Mesendoderm (in vitro differentiated cells): Measurements from ENCODE around the gene COL28A1.

Experiments used
- DNase-seq: peaks from one replicate; pipeline ENCODE4 v3.0.0; 2013
- H2AK5ac ChIP-seq: 2 replicates; pipeline ENCODE4 v1.6.1; 2013; ENCODE audit warnings: low read length, inconsistent platforms
- H2BK120ac ChIP-seq: 2 replicates; pipeline ENCODE4 v1.6.1; 2013; ENCODE audit warnings: low read depth, mild to moderate bottlenecking, low read length, moderate library complexity, mixed read lengths
- H2BK15ac ChIP-seq: replicated peaks from 2 replicates; pipeline ENCODE4 v1.6.1; 2013; ENCODE audit warnings: low read depth, mild to moderate bottlenecking, moderate library complexity
- H2BK5ac ChIP-seq: 2 replicates; pipeline ENCODE4 v1.6.1; 2013; ENCODE audit warnings: low read length, inconsistent platforms
- H3K18ac ChIP-seq: 2 replicates; pipeline ENCODE4 v1.6.1; 2013; ENCODE audit warnings: mild to moderate bottlenecking, low read length, mixed read lengths
- H3K23ac ChIP-seq: one replicate; pipeline ENCODE4 v1.6.1; 2013; ENCODE audit warnings: low read length
- H3K27ac ChIP-seq: 2 replicates; pipeline ENCODE4 v1.5.1; 2013; ENCODE audit warnings: low read depth, mild to moderate bottlenecking, inconsistent platforms, low read length, moderate library complexity
- H3K27me3 ChIP-seq: 2 replicates; pipeline ENCODE4 v1.6.1; 2013; ENCODE audit warnings: low read length, control low read depth, mild to moderate bottlenecking, inconsistent platforms; ENCODE audit not compliant: insufficient read depth, poor library complexity
- H3K36me3 ChIP-seq: 2 replicates; pipeline ENCODE4 v1.6.1; 2013; ENCODE audit warnings: low read length, inconsistent platforms; ENCODE audit not compliant: control insufficient read depth, insufficient read depth
- H3K4ac ChIP-seq: one replicate; pipeline ENCODE4 v1.6.1; 2013; ENCODE audit warnings: low read depth, mild to moderate bottlenecking, low read length, moderate library complexity
- H3K4me1 ChIP-seq: 2 replicates; pipeline ENCODE4 v1.6.1; 2013; ENCODE audit warnings: low read depth, low read length, inconsistent platforms; ENCODE audit not compliant: control insufficient read depth
- H3K4me2 ChIP-seq: 2 replicates; pipeline ENCODE4 v1.6.1; 2013; ENCODE audit warnings: low read length
- H3K4me3 ChIP-seq: 2 replicates; pipeline ENCODE4 v1.5.1; 2013; ENCODE audit warnings: mild to moderate bottlenecking, low read length
- H3K56ac ChIP-seq: one replicate; pipeline ENCODE4 v1.6.1; 2013; ENCODE audit warnings: low read length
- H3K79me1 ChIP-seq: 2 replicates; pipeline ENCODE4 v1.6.1; 2013; ENCODE audit warnings: low read length, inconsistent platforms
- H3K79me2 ChIP-seq: 2 replicates; pipeline ENCODE4 v1.6.1; 2013; ENCODE audit warnings: mild to moderate bottlenecking, low read length; ENCODE audit not compliant: control insufficient read depth, insufficient read depth
- H3K9ac ChIP-seq: 2 replicates; pipeline ENCODE4 v1.6.1; 2013; ENCODE audit warnings: low read length, inconsistent platforms
- H4K5ac ChIP-seq: one replicate; pipeline ENCODE4 v1.6.1; 2013; ENCODE audit warnings: low read length
- H4K8ac ChIP-seq: one replicate; pipeline ENCODE4 v1.6.1; 2013; ENCODE audit warnings: low read depth, mild to moderate bottlenecking, control low read depth, low read length, moderate library complexity
- WGBS: extraction: QIAGEN DNeasy Blood & Tissue Kit; methylation state at CpG from one replicate; pipeline ENCODE4 v1.1.7; 2013; ENCODE audit warnings: low lambda C conversion rate, missing lambda C conversion rate; ENCODE audit not compliant: insufficient coverage; ENCODE audit errors: extremely low coverage; 5-methylcytosine and 5-hydroxymethylcytosine counted together

The COL28A1 gene

DNA sequence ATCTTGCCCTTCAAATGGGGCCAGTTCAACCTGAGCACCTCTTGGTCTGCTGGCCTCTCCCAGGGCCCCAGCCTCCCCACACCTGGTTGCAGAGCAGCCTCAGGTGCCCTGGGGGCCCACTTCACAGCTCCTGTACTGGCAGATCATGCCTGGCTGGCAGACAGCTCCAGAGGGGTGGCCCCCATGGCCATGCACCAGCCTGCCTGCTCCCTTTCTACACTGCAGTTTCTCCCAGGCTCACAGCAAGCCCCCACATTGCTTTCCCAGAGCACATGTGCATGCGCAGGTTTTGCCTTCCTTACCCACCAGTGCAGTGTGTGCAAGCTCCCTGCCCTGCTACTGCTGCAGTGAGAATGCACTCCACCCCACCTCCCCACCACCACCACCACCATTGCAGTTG, 21.2 kb upstream of the COL28A1 start:
- Histone ChIP-seq H3K79me2 (no peaks in the 10 kb centered on the region), H3K36me3 (no peaks in the 10 kb centered on the region), H2BK15ac (no peak overlapping the region), H3K4me3 (no peak overlapping the region), H2BK120ac (no peak overlapping the region), H3K9ac (no peak overlapping the region), H2BK5ac (no peak overlapping the region), H3K4me1 (no peaks in the 10 kb centered on the region), H3K4ac (no peak overlapping the region), H3K79me1 (no peaks in the 10 kb centered on the region), H3K27me3 (no peaks in the 10 kb centered on the region), H4K5ac (no peak overlapping the region), H3K4me2 (no peak overlapping the region), H3K23ac (no peak overlapping the region), H4K8ac (no peak overlapping the region), H3K18ac (no peak overlapping the region), H3K56ac (no peak overlapping the region), H3K27ac (no peak overlapping the region), H2AK5ac (no peak overlapping the region)
- WGBS: no CpG with 5 or more reads among the region's 1 CpG
- DNase-seq: no peak

DNA sequence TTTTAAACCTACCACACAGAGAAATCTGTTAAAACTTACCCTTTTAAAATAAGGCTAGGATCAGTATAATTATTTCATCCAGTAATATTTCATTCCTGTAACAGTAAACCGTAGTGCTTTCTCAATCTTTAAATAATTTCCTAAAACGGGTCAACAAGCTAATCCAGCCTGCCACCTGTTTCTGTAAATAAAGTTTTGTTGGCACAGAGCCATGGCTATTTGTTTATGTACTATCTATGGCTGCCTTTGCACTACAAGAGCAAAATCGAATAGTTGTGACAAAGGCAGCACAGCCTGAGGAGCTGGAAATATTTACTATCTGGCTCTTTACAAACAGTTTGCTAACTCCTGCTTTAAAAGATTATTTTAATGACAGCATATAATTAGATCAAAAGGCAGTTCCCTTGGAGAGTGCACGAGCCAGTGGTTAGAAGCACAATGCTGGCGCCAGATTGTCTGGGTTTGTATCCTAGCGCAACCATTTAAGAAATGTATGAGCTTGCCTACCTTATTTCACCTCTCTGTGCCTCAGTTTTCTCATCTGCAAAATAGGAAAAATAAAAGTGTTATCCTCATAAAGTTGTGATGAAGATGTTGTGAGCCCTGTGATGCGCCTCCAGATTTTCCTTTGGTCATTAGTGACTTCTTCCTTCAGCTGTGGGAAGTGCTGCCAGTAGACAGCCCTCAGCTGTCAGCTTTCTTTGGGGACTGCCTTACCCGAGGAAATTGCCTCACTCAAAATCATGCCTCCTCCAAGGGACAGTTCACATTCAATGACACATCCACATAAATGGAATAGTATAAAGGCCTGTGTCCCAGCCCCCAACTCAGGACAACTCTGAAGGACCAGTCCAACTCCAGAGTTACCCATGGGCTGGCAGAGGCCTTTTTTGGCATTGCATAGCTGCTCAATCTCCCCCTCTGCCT, 19.2 kb upstream of the COL28A1 start:
- H3K27ac ChIP-seq: no peak overlapping the region
- H3K4me1 ChIP-seq: no peaks in the 10 kb centered on the region
- no peaks in the 10 kb centered on the region for H3K36me3 ChIP-seq
- no peak overlapping the region for H2BK120ac ChIP-seq
- no peak overlapping the region for H3K56ac ChIP-seq
- no CpG with 5 or more reads among the region's 8 CpGs for WGBS
- H4K5ac ChIP-seq: no peak overlapping the region
- H3K79me2 ChIP-seq: no peaks in the 10 kb centered on the region
- H3K9ac ChIP-seq: no peak overlapping the region
- H3K18ac ChIP-seq: no peak overlapping the region
- no peaks in the 10 kb centered on the region for H3K79me1 ChIP-seq
- H3K4me3 ChIP-seq: no peak overlapping the region
- no peak overlapping the region for H2AK5ac ChIP-seq
- no peak overlapping the region for H3K23ac ChIP-seq
- H4K8ac ChIP-seq: no peak overlapping the region
- H2BK5ac ChIP-seq: no peak overlapping the region
- DNase-seq: no peak
- no peaks in the 10 kb centered on the region for H3K27me3 ChIP-seq
- no peak overlapping the region for H2BK15ac ChIP-seq
- H3K4me2 ChIP-seq: no peak overlapping the region
- no peak overlapping the region for H3K4ac ChIP-seq

DNA sequence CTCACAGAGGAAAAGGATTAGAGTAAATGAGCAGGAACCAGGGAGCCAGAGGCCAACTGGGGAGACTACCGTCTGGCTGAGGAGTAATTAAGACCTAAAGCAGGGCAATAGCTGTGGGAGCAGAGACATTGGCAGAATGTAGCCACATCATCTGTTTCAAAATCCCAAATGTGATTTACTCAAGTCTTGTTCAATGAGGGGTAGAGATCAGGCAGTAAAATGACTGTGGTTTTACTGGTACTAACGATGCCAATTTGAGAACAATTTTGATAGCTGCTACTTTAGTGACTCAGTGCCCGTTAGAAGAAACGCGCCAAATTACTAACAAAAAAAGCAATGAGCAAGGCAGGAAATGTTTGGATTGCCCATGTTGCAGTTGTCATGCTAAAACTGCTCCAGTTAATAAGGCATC, 18.4 kb upstream of the COL28A1 start:
- no peaks in the 10 kb centered on the region for H3K36me3 ChIP-seq
- no peak for DNase-seq
- H2BK15ac ChIP-seq: no peak overlapping the region
- H3K79me2 ChIP-seq: no peaks in the 10 kb centered on the region
- no peak overlapping the region for H3K27ac ChIP-seq
- no peaks in the 10 kb centered on the region for H3K27me3 ChIP-seq
- no peak overlapping the region for H3K4me2 ChIP-seq
- H2BK120ac ChIP-seq: no peak overlapping the region
- no peak overlapping the region for H3K4me3 ChIP-seq
- H2BK5ac ChIP-seq: no peak overlapping the region
- H3K56ac ChIP-seq: no peak overlapping the region
- H3K4ac ChIP-seq: no peak overlapping the region
- no peak overlapping the region for H2AK5ac ChIP-seq
- no peak overlapping the region for H4K8ac ChIP-seq
- no peaks in the 10 kb centered on the region for H3K79me1 ChIP-seq
- no peak overlapping the region for H3K18ac ChIP-seq
- H4K5ac ChIP-seq: no peak overlapping the region
- no peaks in the 10 kb centered on the region for H3K4me1 ChIP-seq
- no CpG with 5 or more reads among the region's 5 CpGs for WGBS
- no peak overlapping the region for H3K9ac ChIP-seq
- H3K23ac ChIP-seq: no peak overlapping the region

DNA sequence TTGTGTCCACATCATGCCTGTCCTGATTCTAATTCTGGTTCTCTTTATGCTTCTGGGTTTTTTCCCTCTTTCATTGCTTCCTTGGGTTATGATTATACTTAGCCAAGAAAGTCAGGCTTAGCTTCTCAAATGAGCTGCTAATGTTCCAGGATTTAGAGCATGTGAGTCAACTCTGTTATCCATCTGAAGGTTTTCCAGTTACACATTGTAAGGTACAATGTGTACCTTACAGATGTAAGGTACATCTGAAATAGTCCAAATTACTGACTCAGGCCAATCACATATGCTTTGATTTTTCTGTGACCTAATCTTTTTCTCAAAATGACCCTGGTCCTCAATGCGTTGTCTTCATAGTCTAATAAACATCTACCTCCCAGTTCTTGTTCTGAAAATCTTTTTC, 17.7 kb upstream of the COL28A1 start:
- H4K8ac ChIP-seq: no peak overlapping the region
- WGBS: no CpG with 5 or more reads among the region's 1 CpG
- H2BK5ac ChIP-seq: no peak overlapping the region
- no peak overlapping the region for H3K9ac ChIP-seq
- no peak overlapping the region for H3K4me3 ChIP-seq
- H3K4me2 ChIP-seq: no peak overlapping the region
- H3K56ac ChIP-seq: no peak overlapping the region
- no peak overlapping the region for H3K4ac ChIP-seq
- no peaks in the 10 kb centered on the region for H3K79me2 ChIP-seq
- no peaks in the 10 kb centered on the region for H3K79me1 ChIP-seq
- no peak overlapping the region for H3K23ac ChIP-seq
- no peak overlapping the region for H3K18ac ChIP-seq
- no peak overlapping the region for H4K5ac ChIP-seq
- no peak for DNase-seq
- H2BK120ac ChIP-seq: no peak overlapping the region
- no peaks in the 10 kb centered on the region for H3K36me3 ChIP-seq
- no peaks in the 10 kb centered on the region for H3K4me1 ChIP-seq
- H3K27ac ChIP-seq: no peak overlapping the region
- H3K27me3 ChIP-seq: no peaks in the 10 kb centered on the region
- H2BK15ac ChIP-seq: no peak overlapping the region
- H2AK5ac ChIP-seq: no peak overlapping the region

DNA sequence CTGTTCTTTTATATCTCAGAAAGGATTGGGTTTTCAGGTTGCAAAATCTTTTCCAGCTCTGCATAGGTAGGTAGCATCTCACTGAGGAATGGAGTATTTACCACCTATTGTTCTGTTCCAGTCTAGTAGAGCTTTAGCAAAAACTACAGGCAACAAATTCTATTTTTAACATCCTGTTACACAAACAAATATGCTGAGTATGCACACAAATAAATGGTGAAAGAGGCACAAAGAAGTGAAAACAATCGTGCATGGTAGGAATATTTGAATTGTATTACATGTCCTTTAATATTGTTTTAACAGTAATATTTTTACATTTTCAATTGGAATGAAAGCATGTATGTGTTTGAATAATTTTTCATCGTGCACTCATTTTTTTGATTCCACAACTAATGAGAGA, 16.5 kb upstream of the COL28A1 start:
- Histone ChIP-seq H3K56ac (no peak overlapping the region), H3K36me3 (no peaks in the 10 kb centered on the region), H3K4me1 (no peaks in the 10 kb centered on the region), H2BK120ac (no peak overlapping the region), H3K9ac (no peak overlapping the region), H3K23ac (no peak overlapping the region), H3K79me2 (no peaks in the 10 kb centered on the region), H2BK5ac (no peak overlapping the region), H3K4ac (no peak overlapping the region), H3K4me2 (no peak overlapping the region), H3K79me1 (no peaks in the 10 kb centered on the region), H3K18ac (no peak overlapping the region), H4K8ac (no peak overlapping the region), H3K27me3 (no peaks in the 10 kb centered on the region), H3K27ac (no peak overlapping the region), H3K4me3 (no peak overlapping the region), H4K5ac (no peak overlapping the region), H2BK15ac (no peak overlapping the region), H2AK5ac (no peak overlapping the region)
- WGBS: no CpG with 5 or more reads among the region's 2 CpGs
- no peak for DNase-seq

DNA sequence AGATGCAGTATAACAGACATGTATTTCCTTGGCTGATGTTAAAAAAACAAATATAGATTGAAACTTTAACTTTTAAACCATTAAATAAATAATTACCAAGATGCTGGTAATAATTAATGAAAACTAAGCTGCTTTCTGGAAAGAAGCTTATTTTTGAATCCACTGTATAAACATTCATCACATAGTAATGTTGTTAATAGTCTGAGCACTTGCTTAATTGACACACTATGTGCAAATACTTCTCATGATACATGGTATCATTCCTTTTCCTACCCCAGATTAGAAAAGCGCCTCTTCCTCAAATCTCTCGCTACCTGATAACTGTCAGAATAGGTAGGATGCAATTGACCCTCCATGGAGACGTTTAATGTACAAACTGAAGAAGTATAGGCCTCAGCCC, 15.0 kb upstream of the COL28A1 start:
- Histone ChIP-seq H3K18ac (no peak overlapping the region), H3K4me1 (no peaks in the 10 kb centered on the region), H3K4me2 (no peak overlapping the region), H4K5ac (no peak overlapping the region), H3K36me3 (no peaks in the 10 kb centered on the region), H3K4ac (no peak overlapping the region), H3K56ac (no peak overlapping the region), H3K9ac (no peak overlapping the region), H3K27ac (no peak overlapping the region), H2BK15ac (no peak overlapping the region), H3K79me2 (no peaks in the 10 kb centered on the region), H2AK5ac (no peak overlapping the region), H3K79me1 (no peaks in the 10 kb centered on the region), H3K23ac (no peak overlapping the region), H3K27me3 (no peaks in the 10 kb centered on the region), H3K4me3 (no peak overlapping the region), H2BK120ac (no peak overlapping the region), H4K8ac (no peak overlapping the region), H2BK5ac (no peak overlapping the region)
- no peak for DNase-seq
- WGBS: no CpG with 5 or more reads among the region's 3 CpGs
